Ovary (tissue), 7 donors: Measurements from ENCODE around the gene CCR5AS.
A peak's percentile ranks its signal among the peaks of the same experiment; 100 is the strongest.

Source experiments
- DNase-seq, 5 donors: peaks; one replicate each; pipeline ENCODE4 v3.0.0-alpha.2; 2019 to 2020
- H3K27ac ChIP-seq, 2 donors: fragments of 200-600 bp; one replicate each; pipeline versions ENCODE4 v1.5.1 to v1.8.0; 2019 to 2022
- H3K27me3 ChIP-seq: fragments of 200-600 bp; one replicate; pipeline ENCODE4 v1.8.0; 2022
- H3K36me3 ChIP-seq: fragments of 200-600 bp; sonication (generic); one replicate; pipeline ENCODE4 v1.5.1; 2019
- H3K4me1 ChIP-seq: one replicate; pipeline ENCODE4 v1.8.1; 2013; ENCODE audit warnings: mild to moderate bottlenecking, moderate library complexity; ENCODE audit not compliant: insufficient read depth
- H3K4me3 ChIP-seq: fragments of 200-600 bp; sonication (generic); one replicate; pipeline ENCODE4 v1.5.1; 2017
- H3K9me3 ChIP-seq, 2 donors: fragments of 200-600 bp in 1 of 2; sonication (generic) in 1 of 2; one replicate each; pipeline versions ENCODE4 v1.5.1 to v1.8.1; 2013 to 2019; ENCODE audit warnings: mild to moderate bottlenecking in 1 of 2, moderate library complexity in 1 of 2
- CTCF ChIP-seq, 3 donors: fragments of 450-650 bp in 2 of 3; fragments of 200-600 bp in 1 of 3; IDR thresholded peaks; one replicate each; pipeline versions ENCODE4 v1.5.1 to v1.8.0; 2016 to 2022; ENCODE audit warnings: antibody characterized with exemption in 3 of 3, mild to moderate bottlenecking in 1 of 3
- EP300 ChIP-seq: sonication (generic); formaldehyde crosslinking; IDR thresholded peaks from one replicate; pipeline ENCODE4 v1.6.1; 2017; ENCODE audit warnings: antibody characterized with exemption
- POLR2A ChIP-seq: fragments of 450-650 bp; IDR thresholded peaks from one replicate; pipeline ENCODE4 v1.6.1; 2017; ENCODE audit warnings: antibody characterized with exemption, mild to moderate bottlenecking, moderate library complexity
- WGBS, 3 donors: extraction: QIAGEN DNeasy Blood & Tissue Kit in 1 of 3; methylation state at CpG; one replicate each; pipeline versions ENCODE4 v1.1.5 to v1.1.7; 2013 to 2017; 5-methylcytosine and 5-hydroxymethylcytosine counted together
- intact Hi-C, 4 donors: fragments of 100-400 bp; cut with DNase I; formaldehyde crosslinking; loops; one replicate each; pipeline versions ENCODE4 v1.11.0 to v1.15.1; 2022 to 2023
- donor health status: DM: no; HTN: no; CAD: no; lungs with moderate emphysema.
- donor health status: DM: no; HTN: no; CAD: no.
- donor health status: Bipolar disorder and iron deficiency.
- donor health status: DM: no; HTN: no; CAD: no.
- donor health status: DM: yes; HTN: yes; CAD: no.

The CCR5AS gene

GRCh38 chr3:46447228-46447985 lies 40.5 kb upstream of the CCR5AS start:
- Histone ChIP-seq H3K36me3 (no peaks in the 10 kb centered on the region), H3K9me3 (no peaks in the 10 kb centered on the region), H3K4me3 (no peak overlapping the region), H3K27ac (no peak overlapping the region), H3K4me1 (no peaks in the 10 kb centered on the region), H3K27me3 (no peaks in the 10 kb centered on the region)
- DNase-seq: no peak
- intact Hi-C loops: no loop called here
- TF ChIP-seq POLR2A: no peak
- TF ChIP-seq CTCF (IDR thresholded peaks at IDR 0.05): no peak
- TF ChIP-seq EP300: no peak
- 48 to 60% (median 49%) methylated on average over 5 of the region's 5 CpGs for WGBS, 3 donors

GRCh38 chr3:46442576-46443530 lies 36.0 kb upstream of the CCR5AS start:
- Histone ChIP-seq H3K27ac (no peak overlapping the region), H3K4me1 (no peaks in the 10 kb centered on the region), H3K4me3 (no peak overlapping the region), H3K9me3 (no peaks in the 10 kb centered on the region), H3K27me3 (no peaks in the 10 kb centered on the region), H3K36me3 (no peaks in the 10 kb centered on the region)
- intact Hi-C loops: no loop called here
- no peak for TF ChIP-seq EP300
- TF ChIP-seq CTCF (IDR thresholded peaks at IDR 0.05): peak in 1 of 3 donors; percentile 14
- 53 to 71% (median 68%) methylated on average over 16 of the region's 16 CpGs for WGBS, 3 donors
- peak in 1 of 5 donors; percentile 50 for DNase-seq

- no peaks in the 10 kb centered on the region for H3K9me3 ChIP-seq
- 76 to 78% (median 77%) methylated on average over 4 of the region's 4 CpGs for WGBS, 3 donors
- no peak overlapping the region for H3K4me3 ChIP-seq
- no peaks in the 10 kb centered on the region for H3K27me3 ChIP-seq
- intact Hi-C loops: no loop called here
- no peaks in the 10 kb centered on the region for H3K4me1 ChIP-seq
- H3K36me3 ChIP-seq: no peaks in the 10 kb centered on the region
- no peak overlapping the region for H3K27ac ChIP-seq
- DNase-seq: no peak
- TF ChIP-seq POLR2A (no peak), EP300 (no peak), CTCF (IDR thresholded peaks at IDR 0.05) (no peak)
These were observed 33.8 kb upstream of the CCR5AS start for GRCh38 chr3:46440531-46441294.

- Histone ChIP-seq H3K4me1 (no peaks in the 10 kb centered on the region), H3K4me3 (no peak overlapping the region), H3K36me3 (no peaks in the 10 kb centered on the region), H3K9me3 (no peaks in the 10 kb centered on the region), H3K27ac (no peak overlapping the region), H3K27me3 (no peaks in the 10 kb centered on the region)
- intact Hi-C loops: no loop called here
- 79 to 84% (median 84%) methylated on average over 3 of the region's 3 CpGs for WGBS, 3 donors
- no peak for DNase-seq
- TF ChIP-seq EP300: no peak
- TF ChIP-seq CTCF (IDR thresholded peaks at IDR 0.05): no peak
- TF ChIP-seq POLR2A: no peak
These were observed 32.0 kb upstream of the CCR5AS start for GRCh38 chr3:46438831-46439230.
